Gastrocnemius medialis (tissue), 4 donors: ENCODE measurements around the gene AKAP8. TPM values are rescaled to one million over a fixed set of nuclear protein-coding genes. Genes with fewer than 3 reads are reported as not detected.

Experiments
- ATAC-seq, 2 donors: fragments of 150-250 bp; one replicate each; pipeline ENCODE4 v1.9.1; 2016
- DNase-seq, 2 donors: peaks; one replicate each; pipeline ENCODE4 v3.0.0-alpha.2; 2019
- H3K27ac ChIP-seq, 4 donors: fragments of 200-600 bp; sonication (generic); 1 replicate in 1 of 4; 2 replicates in 3 of 4; pipeline ENCODE4 v1.5.1; 2016 to 2018; ENCODE audit warnings: mild to moderate bottlenecking in 2 of 4, moderate library complexity in 1 of 4
- H3K27me3 ChIP-seq, 3 donors: fragments of 200-600 bp; sonication (generic) in 2 of 3; 1 replicate in 1 of 3; 2 replicates in 2 of 3; pipeline versions ENCODE4 v1.5.1 to v1.6.0; 2016 to 2019; ENCODE audit warnings: mild to moderate bottlenecking in 1 of 3, moderate library complexity in 1 of 3
- H3K36me3 ChIP-seq, 2 donors: fragments of 200-600 bp; sonication (generic) in 1 of 2; one replicate each; pipeline ENCODE4 v1.5.1; 2017 to 2018
- H3K4me1 ChIP-seq, 2 donors: fragments of 200-600 bp; sonication (generic) in 1 of 2; one replicate each; pipeline ENCODE4 v1.5.1; 2016 to 2017; ENCODE audit warnings: mild to moderate bottlenecking in 2 of 2
- H3K4me3 ChIP-seq, 4 donors: fragments of 200-600 bp; sonication (generic) in 3 of 4; 1 replicate in 1 of 4; 2 replicates in 3 of 4; pipeline ENCODE4 v1.5.1; 2016 to 2019; ENCODE audit warnings: mild to moderate bottlenecking in 2 of 4
- H3K9me3 ChIP-seq, 3 donors: fragments of 200-600 bp; sonication (generic) in 2 of 3; 1 replicate in 1 of 3; 2 replicates in 2 of 3; pipeline ENCODE4 v1.5.1; 2016 to 2019
- POLR2A ChIP-seq, 2 donors: fragments of 450-650 bp; IDR thresholded peaks; one replicate each; pipeline ENCODE4 v1.6.1; 2017; ENCODE audit warnings: antibody characterized with exemption in 2 of 2, mild to moderate bottlenecking in 2 of 2, moderate library complexity in 2 of 2
- in situ Hi-C, 4 donors: fragments of 200-750 bp; cut with MboI; loops; one replicate each; pipeline versions ENCODE4 v1.15.0 to v1.8.0; 2017; ENCODE audit warnings: low sequenced_read_pairs in 4 of 4
- intact Hi-C: fragments of 100-400 bp; cut with DNase I; formaldehyde crosslinking; loops from one replicate; pipeline ENCODE4 v1.15.1; 2023; ENCODE audit warnings: low total_unique reads
- total RNA-seq, 4 donors: library from RNA; depleted of rRNA; stranded (reverse); fragments of >200 nt; gene quantifications; one replicate each; pipeline versions ENCODE4 v1.1.0 to v1.2.3, GENCODE V29; 2016
- TF ChIP-seq, protein P1 (sequence below), 5 experiments: fragments of 450-650 bp in 3 of 5; fragments of 200-600 bp in 2 of 5; sonication (generic) in 2 of 5; IDR thresholded peaks in 4 of 5; conservative IDR thresholded peaks in 1 of 5; 1 replicate in 4 of 5; 2 replicates in 1 of 5; pipeline ENCODE4 v1.5.1; 2016 to 2019; ENCODE audit warnings: antibody characterized with exemption in 5 of 5, mild to moderate bottlenecking in 3 of 5, moderate library complexity in 3 of 5

AKAP8 gene
- total RNA-seq, 4 donors from 2014 or later: 26.0 to 41.5 (median 27.5) TPM

DNA sequence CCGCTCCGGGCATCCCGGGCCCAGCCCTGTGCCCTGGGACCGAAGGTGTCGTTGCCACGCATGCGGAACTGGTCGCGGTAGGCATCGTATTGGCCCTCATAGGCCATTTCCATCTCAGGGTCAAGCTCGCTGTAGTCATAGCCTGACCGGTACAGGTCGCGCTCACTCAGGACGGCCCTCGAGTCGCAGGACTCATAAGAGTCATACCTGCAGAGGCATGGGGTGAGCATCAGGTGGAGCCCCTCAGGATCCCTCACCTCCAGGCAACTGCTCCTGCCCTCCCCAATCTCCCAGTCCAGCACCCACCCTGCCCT lies 21.8 kb upstream of the AKAP8 start:
- TF ChIP-seq, protein P1, sequence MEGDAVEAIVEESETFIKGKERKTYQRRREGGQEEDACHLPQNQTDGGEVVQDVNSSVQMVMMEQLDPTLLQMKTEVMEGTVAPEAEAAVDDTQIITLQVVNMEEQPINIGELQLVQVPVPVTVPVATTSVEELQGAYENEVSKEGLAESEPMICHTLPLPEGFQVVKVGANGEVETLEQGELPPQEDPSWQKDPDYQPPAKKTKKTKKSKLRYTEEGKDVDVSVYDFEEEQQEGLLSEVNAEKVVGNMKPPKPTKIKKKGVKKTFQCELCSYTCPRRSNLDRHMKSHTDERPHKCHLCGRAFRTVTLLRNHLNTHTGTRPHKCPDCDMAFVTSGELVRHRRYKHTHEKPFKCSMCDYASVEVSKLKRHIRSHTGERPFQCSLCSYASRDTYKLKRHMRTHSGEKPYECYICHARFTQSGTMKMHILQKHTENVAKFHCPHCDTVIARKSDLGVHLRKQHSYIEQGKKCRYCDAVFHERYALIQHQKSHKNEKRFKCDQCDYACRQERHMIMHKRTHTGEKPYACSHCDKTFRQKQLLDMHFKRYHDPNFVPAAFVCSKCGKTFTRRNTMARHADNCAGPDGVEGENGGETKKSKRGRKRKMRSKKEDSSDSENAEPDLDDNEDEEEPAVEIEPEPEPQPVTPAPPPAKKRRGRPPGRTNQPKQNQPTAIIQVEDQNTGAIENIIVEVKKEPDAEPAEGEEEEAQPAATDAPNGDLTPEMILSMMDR (IDR thresholded peaks at IDR 0.05 in 4 of 5, conservative IDR thresholded peaks at IDR 0.05 in 1 of 5): no peak
- TF ChIP-seq POLR2A (IDR thresholded peaks at IDR 0.05): no peak
- no peak for DNase-seq
- no peaks in the 10 kb centered on the region for H3K27me3 ChIP-seq
- intact Hi-C loops (no loop called here), in situ Hi-C loops (no loop called here)
- no peak overlapping the region for H3K4me3 ChIP-seq
- no peaks in the 10 kb centered on the region for H3K9me3 ChIP-seq
- H3K4me1 ChIP-seq: peaks cover 62 to 72% of the 10 kb centered on the region in 2 donors
- H3K36me3 ChIP-seq: peaks cover 0 to 54% of the 10 kb centered on the region in 2 donors
- peak overlapping the region; percentile 73 to 96 (median 88) for H3K27ac ChIP-seq
- no peak for ATAC-seq

DNA sequence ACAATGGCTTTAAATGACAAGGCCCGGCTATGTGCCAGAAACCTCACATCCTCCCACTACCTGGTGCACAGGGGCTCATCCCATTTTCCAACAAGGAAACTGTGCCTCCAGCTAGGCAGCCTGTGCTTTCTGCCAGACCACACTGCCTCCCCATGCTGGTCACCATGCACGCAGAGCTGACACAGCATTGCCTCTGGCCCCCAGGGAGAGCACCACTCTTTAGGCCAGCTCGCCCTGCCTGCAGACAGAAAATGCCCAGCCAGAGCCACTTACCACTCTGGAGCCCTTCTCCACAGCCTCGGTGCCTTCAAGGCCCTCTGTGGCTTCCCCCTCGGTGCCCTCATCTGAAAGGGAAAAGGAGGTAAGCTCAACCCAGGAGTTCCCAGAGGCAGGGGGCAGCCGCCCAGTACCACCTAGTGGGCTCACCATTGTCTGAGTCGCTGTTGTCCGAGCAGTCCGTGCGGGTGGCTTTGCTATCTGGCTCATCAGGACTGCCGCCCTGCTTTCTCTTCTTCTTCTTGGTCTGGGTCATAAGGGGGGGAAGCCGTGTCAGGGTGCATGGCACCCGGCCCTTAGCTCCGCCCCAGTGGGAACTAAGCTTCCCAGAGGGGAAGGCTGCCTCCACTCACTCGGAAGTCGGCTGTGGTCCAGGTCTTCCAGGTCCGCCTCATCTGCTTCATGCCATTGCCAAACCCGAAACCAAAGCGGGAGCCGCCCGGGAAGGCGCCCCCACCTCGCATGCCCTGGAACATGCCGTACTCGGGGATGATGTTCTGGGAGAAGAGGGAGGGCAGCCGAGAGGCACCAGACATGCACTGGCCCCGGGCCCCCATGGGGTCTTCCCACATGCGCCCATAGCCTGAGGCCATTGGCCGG lies 21.2 kb upstream of the AKAP8 start:
- Histone ChIP-seq H3K27ac (peak overlapping the region; percentile 73 to 96 (median 88)), H3K27me3 (no peaks in the 10 kb centered on the region), H3K4me1 (peaks cover 58 to 69% of the 10 kb centered on the region in 2 donors), H3K36me3 (peaks cover 0 to 59% of the 10 kb centered on the region in 2 donors), H3K4me3 (no peak overlapping the region), H3K9me3 (no peaks in the 10 kb centered on the region)
- intact Hi-C loops (no loop called here), in situ Hi-C loops (no loop called here)
- ATAC-seq (peak in 1 of 2 donors; percentile 3), DNase-seq (peak in 1 of 2 donors; percentile 70)
- TF ChIP-seq POLR2A (IDR thresholded peaks at IDR 0.05): no peak
- TF ChIP-seq, protein P1 (IDR thresholded peaks at IDR 0.05 in 4 of 5, conservative IDR thresholded peaks at IDR 0.05 in 1 of 5): no peak

DNA sequence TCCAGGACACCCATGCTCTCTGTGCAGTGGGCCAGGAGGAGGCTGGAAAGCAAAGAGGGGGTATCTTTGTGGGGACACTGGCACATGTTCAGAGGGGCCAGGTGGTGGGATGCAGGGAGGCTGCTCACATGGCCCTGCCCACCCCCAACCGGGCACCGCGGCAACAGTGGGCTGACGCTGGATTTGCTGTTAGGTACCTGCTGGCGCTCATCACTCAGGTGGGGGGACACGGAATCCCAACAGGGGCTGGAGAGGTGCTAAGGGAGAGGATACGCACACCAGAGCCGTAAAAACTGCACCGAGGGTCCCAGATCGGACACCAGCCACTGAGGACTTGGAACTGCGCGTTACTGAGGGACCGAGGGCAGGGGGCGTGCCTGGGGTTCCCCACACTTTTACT lies 20.0 kb upstream of the AKAP8 start:
- H3K4me1 ChIP-seq: peaks cover 47 to 57% of the 10 kb centered on the region in 2 donors
- intact Hi-C loops: no loop called here

DNA sequence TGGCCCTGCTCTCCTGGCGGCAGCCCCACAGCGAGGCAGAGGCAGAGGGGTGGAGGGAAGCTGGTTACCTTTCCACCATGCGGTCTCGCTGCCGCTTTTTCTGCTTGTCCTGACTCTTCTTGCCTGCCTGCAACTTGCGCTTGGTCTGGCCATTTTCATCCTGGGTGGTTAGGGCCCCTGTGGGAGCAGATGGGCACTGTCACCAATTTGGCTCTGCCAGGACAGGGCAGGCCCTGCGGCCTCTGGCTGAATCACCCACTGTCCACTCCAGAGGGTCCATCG lies 19.6 kb upstream of the AKAP8 start:
- peaks cover 43 to 53% of the 10 kb centered on the region in 2 donors for H3K4me1 ChIP-seq
- no peak for DNase-seq

More for the DNA sequence above, 20.0 kb upstream of the AKAP8 start:
- no peaks in the 10 kb centered on the region for H3K27me3 ChIP-seq
- ATAC-seq: no peak
- no peaks in the 10 kb centered on the region for H3K9me3 ChIP-seq
- H3K36me3 ChIP-seq: peaks cover 0 to 66% of the 10 kb centered on the region in 2 donors
- in situ Hi-C loops: loop anchor here in 2 of 4 donors (25.0 kb wide), 1 partner anchor 163 kb away; no protein-coding TSS in a partner anchor
- H3K27ac ChIP-seq: peak overlapping the region; percentile 73 to 96 (median 88)
- TF ChIP-seq, protein P1 (IDR thresholded peaks at IDR 0.05 in 4 of 5, conservative IDR thresholded peaks at IDR 0.05 in 1 of 5): no peak
- no peak for TF ChIP-seq POLR2A (IDR thresholded peaks at IDR 0.05)
- DNase-seq: no peak
- H3K4me3 ChIP-seq: no peak overlapping the region

More for the DNA sequence above, 19.6 kb upstream of the AKAP8 start:
- H3K27ac ChIP-seq: peak overlapping the region; percentile 73 to 96 (median 88)
- in situ Hi-C loops (loop anchor here in 2 of 4 donors (25.0 kb wide), 1 partner anchor 163 kb away; no protein-coding TSS in a partner anchor), intact Hi-C loops (no loop called here)
- H3K4me3 ChIP-seq: no peak overlapping the region
- peaks cover 0 to 71% of the 10 kb centered on the region in 2 donors for H3K36me3 ChIP-seq
- no peaks in the 10 kb centered on the region for H3K27me3 ChIP-seq
- TF ChIP-seq, protein P1 (IDR thresholded peaks at IDR 0.05 in 4 of 5, conservative IDR thresholded peaks at IDR 0.05 in 1 of 5): no peak
- TF ChIP-seq POLR2A (IDR thresholded peaks at IDR 0.05): no peak
- ATAC-seq: peak in 1 of 2 donors; percentile 2
- no peaks in the 10 kb centered on the region for H3K9me3 ChIP-seq
